H1 (cell line): ENCODE results near the gene RNGTT. TPM values are rescaled to one million over a fixed set of nuclear protein-coding genes. Genes with fewer than 3 reads are reported as not detected.

ENCODE experiments used
- BCL11A ChIP-seq, 2 experiments: IDR thresholded peaks; one replicate each; pipeline ENCODE4 v1.6.1; 2011; ENCODE audit warnings: low read depth in 2 of 2, low read length in 2 of 2, mild to moderate bottlenecking in 2 of 2
- CBX5 ChIP-seq: fragments of 300-800, 300-1000 bp; sonication (generic); IDR thresholded peaks from 2 replicates; pipeline ENCODE4 v1.7.1; 2016; ENCODE audit warnings: antibody characterized with exemption, low read length, low read depth
- CHD2 ChIP-seq: IDR thresholded peaks from 2 replicates; pipeline ENCODE4 v1.6.1; 2012; ENCODE audit warnings: low read length, improper control_type of control experiment
- POU5F1 ChIP-seq: IDR thresholded peaks from 2 replicates; pipeline ENCODE4 v1.6.1; 2011; ENCODE audit warnings: low read depth, mild to moderate bottlenecking, low read length, moderate library complexity
- SRF ChIP-seq: IDR thresholded peaks from 2 replicates; pipeline ENCODE4 v1.6.1; 2011; ENCODE audit warnings: mild to moderate bottlenecking, low read depth, low read length, moderate library complexity
- TAF7 ChIP-seq: optimal IDR thresholded peaks from 2 replicates; pipeline ENCODE3; 2011; ENCODE audit warnings: low read depth, mild to moderate bottlenecking, inconsistent platforms, low read length, moderate library complexity, borderline replicate concordance
- polyA plus RNA-seq, 7 experiments: library from polyadenylated mRNA; depleted of rRNA in 3 of 7; stranded (reverse) in 5 of 7; unstranded in 2 of 7; fragments of >200 nt in 5 of 7; fragments of 200-250 nt in 2 of 7; gene quantifications; 1 replicate in 5 of 7; 2 replicates in 1 of 7; 4 replicates in 1 of 7; pipeline versions ENCODE4 v1.2.1 to v1.2.3, GENCODE V29; 2011 to 2013; ENCODE audit warnings: missing spikeins in 2 of 7, mixed read lengths in 2 of 7
- total RNA-seq: library from RNA; stranded (reverse); fragmentation: NEBNext Ultra II Directional; extraction: Animal tissue kit (Norgen Biotek cat#: 25700); gene quantifications from 2 replicates; pipeline ENCODE4 v1.2.1, GENCODE V29; 2021
- TF ChIP-seq, protein P1 (sequence below): IDR thresholded peaks from 2 replicates; pipeline ENCODE4 v1.6.1; 2011; ENCODE audit warnings: low read length, improper control_type of control experiment

Gene RNGTT
- total and polyA plus RNA-seq, 2 of the 8 experiments (the other 6 are each of a cell fraction or from before 2014, with no cell fraction given): 3.6 to 21.2 TPM

- TF ChIP-seq, protein P1, sequence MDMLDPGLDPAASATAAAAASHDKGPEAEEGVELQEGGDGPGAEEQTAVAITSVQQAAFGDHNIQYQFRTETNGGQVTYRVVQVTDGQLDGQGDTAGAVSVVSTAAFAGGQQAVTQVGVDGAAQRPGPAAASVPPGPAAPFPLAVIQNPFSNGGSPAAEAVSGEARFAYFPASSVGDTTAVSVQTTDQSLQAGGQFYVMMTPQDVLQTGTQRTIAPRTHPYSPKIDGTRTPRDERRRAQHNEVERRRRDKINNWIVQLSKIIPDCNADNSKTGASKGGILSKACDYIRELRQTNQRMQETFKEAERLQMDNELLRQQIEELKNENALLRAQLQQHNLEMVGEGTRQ: no peak
- TF ChIP-seq SRF: no peak
- TF ChIP-seq CHD2: no peak
- TF ChIP-seq POU5F1: no peak
- TF ChIP-seq CBX5: no peak
- TF ChIP-seq BCL11A (IDR thresholded peaks at IDR 0.05; ENCODE audit: low read depth in 2 of 2, low read length in 2 of 2): no peak
- TF ChIP-seq TAF7: no peak
- TF ChIP-seq, all 59 proteins: peak for 0
These were observed 393.5 kb downstream of the RNGTT start (continued) for GRCh38 chr6:88569959-88570358.
